RCC 7860 (cell line): ENCODE data around the gene NSMF.
A peak's percentile ranks its signal among the peaks of the same experiment; 100 is the strongest.

Experiments used
- DNase-seq: peaks from one replicate; pipeline ENCODE4 v3.0.0-alpha.2; 2015; ENCODE audit warnings: low spot score
- FAIRE-seq: peaks from 2 replicates; lab custom pipeline; 2012; peaks lifted over from hg19 to GRCh38; lab: Jason Lieb, UNC

The NSMF gene

DNA sequence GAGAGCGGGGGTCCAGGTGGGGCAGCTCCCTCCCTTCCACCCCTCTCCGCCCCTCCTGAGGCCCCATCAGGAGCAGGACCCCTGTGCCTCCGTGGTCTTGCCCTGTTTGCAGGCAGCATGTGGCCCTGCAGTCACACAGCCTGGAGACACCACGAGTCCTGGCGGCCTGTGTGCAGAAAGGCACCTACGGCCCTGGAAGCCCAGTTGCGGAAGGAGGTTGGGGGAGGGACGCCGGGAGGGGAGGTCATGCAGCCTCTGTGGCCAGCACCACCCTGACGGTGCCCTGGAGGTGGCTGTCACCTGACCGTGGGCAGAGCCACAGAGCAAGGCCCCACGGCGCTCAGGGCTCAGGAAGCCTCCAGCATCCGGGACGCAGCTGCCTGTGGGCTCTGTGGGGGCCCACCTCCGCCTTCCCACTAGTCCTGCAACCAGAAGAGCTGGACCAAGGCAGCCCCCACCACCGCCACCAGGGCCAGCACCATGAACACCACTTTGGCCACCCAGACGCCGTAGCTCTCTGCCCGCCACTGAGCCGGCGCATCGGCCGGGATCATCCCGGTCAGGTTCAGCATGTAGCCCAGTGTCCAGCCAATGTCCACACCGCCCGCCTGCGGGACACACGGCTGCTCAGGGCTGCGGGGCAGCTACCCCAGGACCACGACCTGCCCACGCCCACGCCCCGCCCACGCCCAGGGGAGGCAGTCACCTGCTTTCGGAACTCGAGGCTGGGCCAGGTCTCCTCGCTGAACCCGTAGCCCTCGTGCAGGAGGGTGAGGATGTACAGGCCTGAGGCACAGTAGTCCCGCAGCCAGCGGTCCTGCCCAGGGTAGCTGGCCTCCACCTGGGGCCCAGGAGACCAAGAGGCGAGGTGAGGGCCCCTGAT is 24.4 kb downstream of the NSMF start:
- DNase-seq (no peak), FAIRE-seq (no peak)

DNA sequence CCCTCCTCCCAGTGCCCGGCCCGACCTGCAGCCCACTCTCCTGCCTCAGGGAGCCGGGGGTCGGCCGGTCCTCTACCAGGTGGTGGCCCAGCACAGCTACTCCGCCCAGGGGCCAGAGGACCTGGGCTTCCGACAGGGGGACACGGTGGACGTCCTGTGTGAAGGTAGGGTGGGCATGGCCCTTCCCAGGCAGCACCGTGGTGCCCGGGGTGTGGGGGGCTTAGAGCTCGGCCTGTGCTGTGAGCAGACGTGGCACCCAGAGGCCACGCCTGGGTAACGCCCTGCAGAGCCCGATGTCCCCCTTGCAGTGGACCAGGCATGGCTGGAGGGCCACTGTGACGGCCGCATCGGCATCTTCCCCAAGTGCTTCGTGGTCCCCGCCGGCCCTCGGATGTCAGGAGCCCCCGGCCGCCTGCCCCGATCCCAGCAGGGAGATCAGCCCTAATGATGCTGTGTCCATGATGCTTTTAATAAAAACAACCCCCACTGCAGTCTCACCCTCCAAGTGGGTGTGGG is 25.2 kb downstream of the NSMF start:
- DNase-seq (no peak), FAIRE-seq (no peak)

DNA sequence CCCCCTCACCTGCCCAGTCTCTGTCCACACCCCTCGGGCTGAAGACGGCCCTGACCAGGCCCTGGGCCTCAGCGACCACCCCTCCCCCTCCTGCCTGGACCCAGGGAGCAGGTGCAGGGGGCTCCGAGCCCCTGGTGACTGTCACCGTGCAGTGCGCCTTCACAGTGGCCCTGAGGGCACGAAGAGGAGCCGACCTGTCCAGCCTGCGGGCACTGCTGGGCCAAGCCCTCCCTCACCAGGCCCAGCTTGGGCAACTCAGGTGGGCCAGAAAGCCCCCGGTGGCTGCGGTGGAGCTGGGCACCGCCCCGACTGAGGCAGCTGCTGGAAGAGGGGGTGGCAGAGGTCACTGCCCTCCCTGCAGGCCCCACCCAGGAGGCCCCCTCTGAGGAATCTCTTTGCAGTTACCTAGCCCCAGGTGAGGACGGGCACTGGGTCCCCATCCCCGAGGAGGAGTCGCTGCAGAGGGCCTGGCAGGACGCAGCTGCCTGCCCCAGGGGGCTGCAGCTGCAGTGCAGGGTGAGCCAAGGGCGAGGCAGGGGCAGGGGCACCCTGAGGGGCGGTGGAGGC is 25.7 kb downstream of the NSMF start:
- DNase-seq (no peak), FAIRE-seq (no peak)

DNA sequence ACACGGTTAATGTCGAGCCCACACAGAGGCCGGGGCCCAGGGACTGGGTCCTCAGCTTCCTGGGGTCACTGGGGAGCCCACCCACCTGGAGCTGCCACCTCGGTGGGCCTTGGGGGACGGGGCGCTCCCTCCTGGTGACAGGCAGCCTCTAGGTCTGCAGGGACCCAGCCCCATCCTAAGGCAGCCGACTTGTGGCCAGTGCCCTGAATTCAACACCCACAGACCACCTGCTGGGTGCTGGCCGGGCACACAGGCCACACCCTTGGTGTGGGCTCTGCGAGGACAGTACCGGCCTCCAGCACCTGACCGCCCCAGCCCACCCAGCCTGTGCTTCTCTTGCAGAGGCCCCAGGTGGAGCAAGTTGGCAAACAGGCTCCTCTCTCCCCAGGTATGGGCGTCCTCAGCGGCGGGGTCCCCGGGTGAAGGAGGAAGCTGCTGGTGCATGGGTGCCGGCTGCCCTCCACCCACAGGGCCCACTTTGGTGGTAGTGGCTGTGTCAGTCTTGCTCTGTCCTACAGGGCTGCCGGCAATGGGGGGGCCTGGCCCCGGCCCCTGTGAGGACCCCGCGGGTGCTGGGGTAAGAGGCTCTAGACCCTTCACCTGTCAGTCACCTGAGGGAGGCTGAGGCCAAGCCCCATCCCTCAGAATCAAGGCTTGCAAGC is 26.3 kb downstream of the NSMF start:
- FAIRE-seq (no peak), DNase-seq (no peak)

DNA sequence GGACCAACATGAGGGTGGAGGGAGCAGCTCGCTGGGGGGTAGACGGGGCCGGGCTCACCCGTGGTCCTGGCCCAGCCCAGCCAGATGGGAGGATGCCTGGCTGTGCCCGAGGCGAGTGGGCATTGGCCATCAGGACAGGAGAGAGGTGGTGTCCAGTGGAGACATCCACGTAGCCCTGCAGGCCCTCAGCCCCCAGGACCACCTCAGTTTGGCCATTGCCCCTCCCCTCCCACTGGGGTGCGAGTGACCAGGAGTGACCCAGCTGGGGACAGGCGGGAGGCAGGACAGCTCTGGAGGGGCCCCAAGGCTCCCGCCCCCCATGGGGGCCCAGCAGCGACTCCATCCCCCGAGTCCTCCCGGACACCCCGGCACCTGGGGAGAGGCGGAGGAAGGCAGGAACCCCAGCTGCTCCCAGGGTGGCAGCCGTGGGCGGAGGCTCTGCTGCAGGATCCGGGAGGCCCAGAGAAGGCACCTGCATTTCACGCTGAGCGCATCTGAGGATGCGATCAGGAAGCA is 27.7 kb downstream of the NSMF start:
- no peak for DNase-seq
- FAIRE-seq, result no peak

DNA sequence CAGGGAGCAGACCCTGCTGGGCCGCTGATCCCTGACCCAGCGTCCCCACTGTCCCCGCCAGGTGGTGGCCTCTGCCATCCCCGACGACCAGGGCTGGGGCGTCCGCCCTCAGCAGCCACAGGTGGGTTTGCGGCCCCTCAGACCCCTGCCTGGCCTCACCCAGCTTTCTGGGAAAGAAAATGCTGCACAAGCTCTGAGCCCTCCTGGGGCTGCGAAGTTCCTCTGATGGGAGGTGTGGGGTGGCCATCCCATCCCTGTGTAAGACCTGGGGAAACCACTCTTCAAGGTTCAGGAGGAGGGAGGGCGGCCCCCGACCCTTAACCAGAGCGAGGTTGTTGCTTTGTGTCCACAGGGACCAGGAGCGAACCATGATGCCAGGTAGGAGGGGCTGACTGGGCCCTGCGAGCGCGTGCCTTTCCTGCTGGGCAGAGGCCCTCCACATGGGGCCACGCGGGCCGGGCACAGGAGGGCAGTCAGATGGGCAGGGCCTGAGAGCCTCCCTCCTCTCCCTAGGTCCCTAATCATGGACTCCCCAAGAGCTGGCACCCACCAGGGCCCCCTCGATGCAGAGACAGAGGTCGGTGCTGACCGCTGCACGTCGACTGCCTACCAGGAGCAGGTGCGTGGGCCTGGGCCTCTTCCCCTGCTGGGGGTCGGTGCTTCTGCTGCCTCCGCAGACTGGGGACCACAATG is 28.3 kb downstream of the NSMF start:
- DNase-seq, result no peak

DNA sequence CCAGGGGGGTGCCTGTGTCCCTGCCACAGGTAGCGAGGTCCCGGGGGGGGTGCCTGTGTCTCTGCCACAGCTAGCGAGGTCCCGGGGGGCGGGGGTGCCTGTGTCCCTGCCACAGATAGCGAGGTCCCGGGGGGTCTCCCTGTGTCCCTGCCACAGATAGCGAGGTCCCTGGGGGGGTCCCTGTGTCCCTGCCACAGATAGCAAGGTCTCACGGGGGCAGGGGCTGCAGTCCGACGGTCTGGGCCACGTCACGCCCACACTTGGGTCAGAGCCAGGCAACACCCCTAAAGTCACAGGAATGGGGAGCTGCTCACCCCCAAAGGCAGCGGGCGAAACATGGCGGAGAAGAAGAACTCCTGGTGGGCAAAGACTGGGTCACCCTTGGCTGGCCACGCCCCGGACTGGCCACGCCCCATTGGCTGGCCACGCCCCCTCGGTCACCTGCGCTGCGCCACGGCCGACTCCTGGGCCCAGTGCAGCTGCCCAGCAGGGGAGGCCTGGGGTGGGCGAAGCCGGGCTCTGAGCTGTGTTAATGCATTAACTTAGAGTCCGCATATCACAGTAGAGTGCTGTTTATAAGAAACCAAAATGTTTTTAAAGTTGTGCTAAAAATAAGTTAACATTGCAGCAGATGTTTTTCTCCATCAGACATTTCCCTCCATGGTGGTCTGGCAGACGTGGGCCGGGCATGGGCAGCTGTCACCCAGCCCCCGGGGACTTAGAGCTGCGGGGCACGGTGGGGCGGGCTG is 29.0 kb downstream of the NSMF start:
- no peak for DNase-seq
- no peak for FAIRE-seq

More for the DNA sequence above, 28.3 kb downstream of the NSMF start:
- no peak for FAIRE-seq

DNA sequence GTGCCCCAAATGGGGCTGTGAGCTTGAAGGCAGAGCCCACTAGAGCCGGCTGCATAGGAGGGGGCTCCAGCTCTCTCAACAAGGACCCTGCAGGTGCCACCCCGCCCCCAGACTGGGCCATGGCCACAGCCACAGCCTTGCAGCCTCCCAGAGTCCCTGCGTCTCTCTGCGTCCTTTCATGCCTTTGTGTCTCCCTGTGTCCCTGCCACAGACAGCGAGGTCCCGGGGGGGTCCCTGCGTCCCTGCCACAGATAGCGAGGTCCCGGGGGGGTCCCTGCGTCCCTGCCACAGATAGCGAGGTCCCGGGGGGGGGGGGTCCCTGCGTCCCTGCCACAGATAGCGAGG is 29.6 kb downstream of the NSMF start:
- FAIRE-seq (no peak), DNase-seq (no peak)

DNA sequence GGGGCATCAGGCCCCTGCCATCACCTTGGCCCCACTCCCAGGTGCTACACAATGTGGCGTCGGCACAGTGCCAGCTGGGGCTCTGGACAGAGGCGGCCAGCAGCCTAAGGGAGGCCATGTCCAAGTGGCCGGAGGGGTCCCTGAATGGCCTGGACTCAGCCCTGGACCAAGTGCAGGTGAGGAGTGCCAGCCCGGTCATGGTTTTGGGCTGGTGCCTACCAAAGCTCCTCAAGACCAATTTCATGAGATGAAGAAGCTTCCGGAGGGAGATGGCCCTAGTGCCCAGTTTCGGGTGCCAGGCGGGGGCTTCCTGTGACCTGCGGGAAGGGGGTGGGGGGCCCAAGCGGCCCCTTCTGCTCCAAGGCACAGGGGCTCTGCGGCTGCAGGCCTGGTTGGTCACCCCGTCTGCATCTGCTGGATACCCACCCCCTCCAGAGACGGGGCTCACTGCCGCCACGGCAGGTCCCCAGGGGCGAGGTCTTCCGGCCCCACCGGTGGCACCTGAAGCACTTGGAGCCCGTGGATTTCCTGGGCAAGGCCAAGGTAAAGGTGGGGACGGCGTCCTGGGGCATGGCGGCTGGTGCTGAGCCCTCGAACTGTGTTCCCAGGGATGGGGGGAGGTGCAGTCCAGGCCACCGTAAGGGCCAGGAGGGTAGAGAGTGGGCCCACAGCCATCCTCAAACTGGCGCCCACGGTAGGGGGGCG is 30.1 kb downstream of the NSMF start:
- FAIRE-seq (no peak), DNase-seq (no peak)

DNA sequence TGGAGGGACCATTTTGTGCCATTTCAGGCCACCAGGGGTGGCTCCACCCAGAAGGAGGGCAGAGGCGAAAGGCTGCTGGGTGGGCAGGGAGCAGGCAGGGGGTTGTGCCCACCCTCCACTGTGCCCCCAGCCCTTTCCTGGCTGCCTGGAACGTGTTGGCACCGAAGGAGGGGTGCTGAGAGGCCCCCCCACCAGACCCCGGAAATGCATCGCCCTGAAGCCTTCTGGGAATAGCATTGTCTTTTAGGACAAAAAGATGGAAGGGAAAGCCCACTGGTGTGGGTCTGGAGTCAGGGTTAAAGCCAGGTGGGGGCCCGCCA is 30.9 kb downstream of the NSMF start:
- FAIRE-seq (no peak), DNase-seq (no peak)

DNA sequence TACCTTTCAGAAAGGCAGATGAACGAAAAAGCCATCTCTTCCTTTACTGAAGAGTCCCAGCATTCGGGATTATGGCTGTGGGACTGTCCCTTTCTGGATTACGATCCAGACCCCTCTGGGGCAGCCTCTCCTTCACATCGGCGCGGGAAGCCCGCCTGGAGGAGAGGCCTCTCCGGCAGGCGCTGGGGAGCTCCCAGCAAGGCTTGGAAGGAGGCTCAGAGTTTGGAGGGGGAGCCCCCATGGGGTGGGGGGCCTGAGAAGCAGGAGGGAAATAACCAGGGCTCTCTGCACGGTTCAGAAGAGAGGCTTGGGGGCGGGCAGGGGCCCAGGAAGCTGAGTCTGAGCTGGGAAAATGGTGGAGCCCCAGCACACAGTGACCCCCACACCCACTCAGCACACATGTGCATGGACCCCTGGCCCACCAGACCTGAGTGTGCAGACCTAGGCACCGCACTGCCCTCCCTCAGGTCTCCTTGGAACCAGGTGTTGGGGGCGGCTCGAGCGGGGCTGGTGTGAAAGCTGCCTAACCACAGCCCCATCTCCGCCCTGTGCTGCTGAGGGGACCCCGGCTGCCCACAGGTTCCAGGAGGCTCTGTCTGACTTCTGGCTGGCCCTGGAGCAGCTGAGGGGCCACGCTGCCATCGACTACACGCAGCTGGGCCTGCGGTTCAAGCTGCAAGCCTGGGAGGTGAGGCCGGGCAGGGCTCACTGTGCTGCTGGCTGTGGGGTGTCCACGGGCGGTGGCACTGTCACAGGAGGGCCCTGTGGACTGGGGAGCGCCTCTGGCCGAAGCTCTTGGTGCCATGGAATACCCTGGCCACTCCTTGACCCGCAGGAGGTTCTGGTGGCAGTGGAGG is 31.5 kb downstream of the NSMF start:
- DNase-seq, result no peak
- no peak for FAIRE-seq

DNA sequence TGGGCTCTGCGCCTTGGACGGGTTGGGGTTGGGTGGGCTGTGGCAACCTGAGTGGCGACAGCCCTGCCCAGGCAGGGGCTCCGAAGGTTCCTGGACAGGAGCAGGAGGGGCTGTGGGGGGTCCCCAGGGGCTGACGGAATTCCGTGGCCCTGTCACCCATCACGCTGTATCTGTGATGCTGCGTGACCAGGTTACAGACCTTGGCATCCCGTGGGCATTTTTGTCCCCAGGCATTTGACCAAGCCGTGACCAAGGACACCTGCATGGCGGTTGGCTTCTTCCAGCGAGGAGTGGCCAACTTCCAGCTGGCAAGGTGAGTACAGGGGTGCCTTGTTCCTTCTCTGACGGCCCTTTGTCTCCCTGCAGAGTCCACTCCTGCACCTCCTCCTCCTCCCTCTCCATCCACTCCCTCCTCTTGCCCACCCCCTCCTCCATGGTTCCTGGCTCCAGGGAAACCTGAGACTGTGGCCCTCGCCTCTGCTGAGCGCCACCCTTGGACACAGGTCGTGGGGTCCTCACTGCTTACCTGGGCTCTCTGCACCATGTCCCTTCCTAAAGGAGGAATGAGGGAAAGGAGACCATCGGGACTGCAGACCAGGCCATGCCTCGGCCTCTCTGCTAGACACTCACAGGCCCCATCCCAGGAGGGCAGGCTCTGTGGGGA is 33.0 kb downstream of the NSMF start:
- FAIRE-seq, result no peak
- DNase-seq, result no peak

DNA sequence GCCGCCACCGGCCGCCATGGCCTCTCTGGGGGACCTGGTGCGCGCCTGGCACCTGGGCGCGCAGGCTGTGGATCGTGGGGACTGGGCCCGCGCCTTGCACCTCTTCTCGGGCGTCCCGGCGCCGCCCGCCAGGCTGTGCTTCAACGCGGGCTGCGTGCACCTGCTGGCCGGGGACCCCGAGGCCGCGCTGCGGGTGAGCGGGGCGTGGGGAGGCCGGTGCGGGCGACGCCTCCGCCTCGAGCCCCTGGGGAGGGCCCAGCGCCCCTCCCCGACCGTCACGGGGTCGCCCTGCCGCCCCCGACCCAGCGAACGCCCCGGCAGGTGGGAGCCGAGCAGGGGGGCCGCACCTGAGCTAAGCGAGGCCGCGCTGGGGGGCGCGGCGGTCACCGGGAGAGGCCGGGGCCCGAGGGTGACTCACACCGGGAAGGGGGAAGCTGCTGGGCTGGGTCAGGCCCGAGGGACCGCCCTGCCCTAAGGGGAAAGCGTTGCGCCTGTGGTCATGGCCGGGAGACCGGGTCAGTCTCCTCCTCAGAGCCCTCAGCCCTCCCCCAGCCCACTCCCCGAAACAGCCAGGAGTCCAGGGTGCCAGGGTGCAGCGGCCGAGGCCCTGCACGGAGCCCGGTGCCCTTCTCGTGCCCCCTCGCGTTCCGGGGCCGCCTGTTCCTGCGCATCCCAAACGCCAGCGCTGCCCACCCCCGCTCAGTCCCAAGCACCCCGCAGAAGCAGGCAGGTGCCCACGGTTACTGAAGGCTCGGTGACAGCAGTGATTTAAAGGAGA is 35.4 kb downstream of the NSMF start:
- FAIRE-seq, result no peak

DNA sequence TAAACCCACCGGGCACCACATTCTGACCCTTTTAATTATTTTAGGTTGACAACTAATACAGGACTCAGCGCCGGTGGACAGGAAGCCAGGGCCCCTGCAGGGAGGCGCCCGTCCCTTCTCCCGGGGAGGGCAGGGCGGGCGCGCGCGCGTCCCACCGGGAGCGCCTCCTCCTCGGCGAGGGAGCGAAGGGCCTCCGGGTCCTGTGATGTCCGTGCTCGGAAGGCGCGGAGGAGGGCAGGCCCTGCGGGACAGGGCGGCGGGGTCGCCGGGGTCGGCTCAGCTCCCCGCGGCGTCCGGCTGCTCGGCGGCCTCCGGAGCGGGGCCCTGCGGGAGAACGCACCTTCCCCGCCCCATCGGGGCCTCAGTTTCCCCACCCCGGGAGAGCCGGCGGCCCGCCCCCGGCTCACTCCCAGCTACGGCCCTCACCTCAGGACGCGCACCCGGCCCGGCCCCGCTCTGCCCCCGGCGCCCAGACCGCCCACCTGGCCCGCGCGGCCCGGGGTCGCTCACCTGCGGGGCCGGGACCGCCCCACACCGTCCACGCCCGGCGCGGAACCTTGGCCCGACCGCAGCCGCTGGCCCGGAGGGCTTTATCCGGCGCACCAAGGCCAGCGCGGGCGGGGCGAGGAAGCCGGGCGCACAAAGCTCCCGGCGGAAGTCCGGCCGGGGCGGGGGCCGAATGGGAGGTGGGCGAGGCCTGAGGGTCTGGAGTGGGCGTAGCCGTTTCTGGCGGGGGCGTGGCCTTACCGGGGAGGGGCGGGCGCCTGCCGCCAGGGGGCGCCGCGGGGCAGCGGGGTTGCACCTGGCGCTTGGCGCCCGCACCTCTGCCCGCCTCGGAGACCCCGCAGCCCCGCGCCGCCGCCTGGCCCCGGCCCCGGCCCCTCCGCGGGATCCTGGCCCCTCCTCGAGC is 36.3 kb downstream of the NSMF start, which contains the start of the genes EXD3 and NOXA1:
Gene EXD3, minus strand, starts transcription at position 559 of the 910 bp plus-strand sequence. CDS start 27,805 bp downstream, outside the sequence.
Gene NOXA1, plus strand, starts transcription at position 790 of the 910 bp plus-strand sequence. CDS start 137 bp downstream, outside the sequence.
- DNase-seq (peak; percentile 77), FAIRE-seq (no peak)

More for the DNA sequence above, 35.4 kb downstream of the NSMF start:
- DNase-seq, result no peak

DNA sequence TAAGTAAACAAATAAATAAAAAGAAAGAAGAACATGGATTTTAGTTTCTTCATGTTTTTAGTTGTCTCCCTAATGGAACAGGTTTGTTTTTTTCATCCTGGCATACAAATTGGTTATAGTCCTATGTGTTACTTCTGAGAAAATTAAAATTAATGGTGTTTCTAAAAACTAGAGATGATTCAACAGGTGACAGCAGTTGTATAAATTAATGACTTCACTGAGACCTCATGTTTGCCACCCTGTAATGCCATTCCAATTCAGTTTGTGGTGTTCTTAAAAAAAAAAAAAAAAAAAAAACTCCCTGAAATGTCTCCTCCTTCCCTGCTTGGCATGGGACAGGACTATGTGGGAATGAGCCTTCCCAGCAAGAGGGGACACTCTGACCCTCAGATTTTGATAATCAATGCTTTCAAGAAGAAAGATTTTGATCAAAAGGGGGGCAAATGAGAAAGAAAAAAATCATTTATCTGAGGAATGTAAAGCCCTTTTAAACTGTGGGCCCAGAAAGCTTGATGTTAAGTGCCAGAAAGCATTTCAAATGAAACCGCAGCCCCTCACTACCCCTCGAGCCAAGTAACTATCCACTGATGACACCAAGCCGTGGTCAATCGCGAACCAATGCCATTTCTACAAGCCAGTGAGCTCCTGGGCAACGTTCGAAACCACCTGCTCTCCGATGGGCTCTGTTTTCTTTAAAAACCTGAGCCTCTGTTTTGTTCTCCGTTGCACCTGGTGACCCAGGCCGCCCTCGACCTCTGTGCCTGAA is 37.1 kb downstream of the NSMF start:
- DNase-seq (no peak), FAIRE-seq (no peak)
